Breast epithelium (tissue), 4 donors: Measurements from ENCODE around the gene LGI4. TPM values are rescaled to one million over a fixed set of nuclear protein-coding genes. Genes with fewer than 3 reads are reported as not detected.

Experiments
- DNase-seq, 2 donors: peaks; one replicate each; pipeline ENCODE4 v3.0.0-alpha.2; 2019; ENCODE audit warnings: low spot score in 2 of 2
- H3K27ac ChIP-seq, 2 donors: fragments of 200-600 bp; sonication (generic) in 1 of 2; one replicate each; pipeline ENCODE4 v1.5.1; 2016 to 2019; ENCODE audit warnings: mild to moderate bottlenecking in 1 of 2
- H3K27me3 ChIP-seq, 2 donors: fragments of 200-600 bp; sonication (generic) in 1 of 2; one replicate each; pipeline versions ENCODE4 v1.5.1 to v1.6.0; 2017 to 2019; ENCODE audit warnings: control low read depth in 1 of 2, mild to moderate bottlenecking in 1 of 2
- H3K36me3 ChIP-seq: fragments of 200-600 bp; one replicate; pipeline ENCODE4 v1.5.1; 2019
- H3K4me1 ChIP-seq, 2 donors: fragments of 200-600 bp; sonication (generic); one replicate each; pipeline ENCODE4 v1.5.1; 2016 to 2019; ENCODE audit warnings: control low read depth in 1 of 2
- H3K4me3 ChIP-seq, 3 donors: fragments of 200-600 bp; sonication (generic); 1 replicate in 2 of 3; 2 replicates in 1 of 3; pipeline ENCODE4 v1.5.1; 2016 to 2019; ENCODE audit warnings: mild to moderate bottlenecking in 3 of 3, moderate library complexity in 2 of 3
- H3K9me3 ChIP-seq, 2 donors: fragments of 200-600 bp; sonication (generic) in 1 of 2; one replicate each; pipeline ENCODE4 v1.5.1; 2016 to 2019; ENCODE audit warnings: control low read depth in 1 of 2
- POLR2A ChIP-seq: fragments of 450-650 bp; IDR thresholded peaks from one replicate; pipeline ENCODE4 v1.6.1; 2016; ENCODE audit warnings: antibody characterized with exemption, mild to moderate bottlenecking, moderate library complexity
- POLR2AphosphoS5 ChIP-seq, 3 donors: sonication (generic); formaldehyde crosslinking; IDR thresholded peaks; one replicate each; pipeline ENCODE4 v1.6.1; 2017; ENCODE audit warnings: antibody characterized with exemption in 3 of 3
- intact Hi-C: fragments of 100-400 bp; cut with DNase I; formaldehyde crosslinking; loops from one replicate; pipeline ENCODE4 v1.15.1; 2023; ENCODE audit warnings: low total_unique reads
- total RNA-seq, 3 donors: library from RNA; depleted of rRNA; stranded (reverse); fragments of >200 nt; gene quantifications; one replicate each; pipeline ENCODE4 v1.1.0, GENCODE V29; 2016
- TF ChIP-seq, protein P1 (sequence below), 3 donors: fragments of 450-650 bp; IDR thresholded peaks; one replicate each; pipeline ENCODE4 v1.5.1; 2016 to 2017; ENCODE audit warnings: antibody characterized with exemption in 3 of 3, mild to moderate bottlenecking in 3 of 3, moderate library complexity in 3 of 3

Gene LGI4
- total RNA-seq, 3 donors from 2014 or later = 4.3 to 37.8 (median 5.3) TPM

DNA sequence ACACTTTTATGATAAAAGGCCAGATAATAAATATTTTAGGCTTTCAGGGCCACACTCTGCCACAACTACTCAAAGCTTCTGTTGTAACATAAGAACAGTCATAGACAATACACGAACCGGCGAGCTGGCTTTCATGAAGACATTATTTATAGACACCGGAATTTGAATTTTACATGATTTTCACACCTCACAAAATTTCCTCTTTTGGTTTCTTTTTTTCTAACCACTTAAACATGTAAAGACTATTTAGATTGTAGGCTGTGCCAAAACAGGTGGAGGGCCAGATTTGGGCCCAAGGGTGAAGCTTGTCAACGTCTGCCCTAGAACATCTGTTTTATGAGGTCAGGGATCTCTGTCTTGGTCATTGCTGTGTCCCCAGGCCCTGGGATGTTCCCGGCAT lies 48.9 kb downstream of the LGI4 start:
- H3K36me3 ChIP-seq = no peaks in the 10 kb centered on the region
- intact Hi-C loops = no loop called here
- H3K27me3 ChIP-seq = no peaks in the 10 kb centered on the region
- no peak for DNase-seq
- H3K4me3 ChIP-seq = no peak overlapping the region
- H3K27ac ChIP-seq = no peak overlapping the region
- no peaks in the 10 kb centered on the region for H3K4me1 ChIP-seq
- TF ChIP-seq POLR2A (no peak), POLR2AphosphoS5 (IDR thresholded peaks at IDR 0.05) (no peak)
- TF ChIP-seq, protein P1, sequence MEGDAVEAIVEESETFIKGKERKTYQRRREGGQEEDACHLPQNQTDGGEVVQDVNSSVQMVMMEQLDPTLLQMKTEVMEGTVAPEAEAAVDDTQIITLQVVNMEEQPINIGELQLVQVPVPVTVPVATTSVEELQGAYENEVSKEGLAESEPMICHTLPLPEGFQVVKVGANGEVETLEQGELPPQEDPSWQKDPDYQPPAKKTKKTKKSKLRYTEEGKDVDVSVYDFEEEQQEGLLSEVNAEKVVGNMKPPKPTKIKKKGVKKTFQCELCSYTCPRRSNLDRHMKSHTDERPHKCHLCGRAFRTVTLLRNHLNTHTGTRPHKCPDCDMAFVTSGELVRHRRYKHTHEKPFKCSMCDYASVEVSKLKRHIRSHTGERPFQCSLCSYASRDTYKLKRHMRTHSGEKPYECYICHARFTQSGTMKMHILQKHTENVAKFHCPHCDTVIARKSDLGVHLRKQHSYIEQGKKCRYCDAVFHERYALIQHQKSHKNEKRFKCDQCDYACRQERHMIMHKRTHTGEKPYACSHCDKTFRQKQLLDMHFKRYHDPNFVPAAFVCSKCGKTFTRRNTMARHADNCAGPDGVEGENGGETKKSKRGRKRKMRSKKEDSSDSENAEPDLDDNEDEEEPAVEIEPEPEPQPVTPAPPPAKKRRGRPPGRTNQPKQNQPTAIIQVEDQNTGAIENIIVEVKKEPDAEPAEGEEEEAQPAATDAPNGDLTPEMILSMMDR (IDR thresholded peaks at IDR 0.05) = no peak
- no peaks in the 10 kb centered on the region for H3K9me3 ChIP-seq

DNA sequence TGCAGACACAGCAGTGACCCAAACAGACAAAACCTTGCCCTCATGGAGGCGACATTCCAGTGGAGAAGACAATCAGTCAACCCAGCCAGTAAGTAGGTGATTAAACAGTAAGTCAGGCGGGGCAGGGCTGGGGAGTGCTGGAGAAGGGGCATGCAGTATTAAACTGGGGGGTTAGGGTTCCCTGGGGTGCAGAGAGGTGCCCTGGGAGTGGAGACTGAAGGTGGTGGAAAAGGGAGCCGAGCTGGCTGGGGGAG lies 50.4 kb downstream of the LGI4 start:
- no peaks in the 10 kb centered on the region for H3K4me1 ChIP-seq
- no peak overlapping the region for H3K4me3 ChIP-seq
- H3K9me3 ChIP-seq = no peaks in the 10 kb centered on the region
- no peaks in the 10 kb centered on the region for H3K36me3 ChIP-seq
- no peaks in the 10 kb centered on the region for H3K27me3 ChIP-seq
- no peak for DNase-seq
- intact Hi-C loops = no loop called here
- TF ChIP-seq POLR2A (no peak), POLR2AphosphoS5 (IDR thresholded peaks at IDR 0.05) (no peak)
- TF ChIP-seq, protein P1 (IDR thresholded peaks at IDR 0.05) = no peak
- H3K27ac ChIP-seq = no peak overlapping the region

DNA sequence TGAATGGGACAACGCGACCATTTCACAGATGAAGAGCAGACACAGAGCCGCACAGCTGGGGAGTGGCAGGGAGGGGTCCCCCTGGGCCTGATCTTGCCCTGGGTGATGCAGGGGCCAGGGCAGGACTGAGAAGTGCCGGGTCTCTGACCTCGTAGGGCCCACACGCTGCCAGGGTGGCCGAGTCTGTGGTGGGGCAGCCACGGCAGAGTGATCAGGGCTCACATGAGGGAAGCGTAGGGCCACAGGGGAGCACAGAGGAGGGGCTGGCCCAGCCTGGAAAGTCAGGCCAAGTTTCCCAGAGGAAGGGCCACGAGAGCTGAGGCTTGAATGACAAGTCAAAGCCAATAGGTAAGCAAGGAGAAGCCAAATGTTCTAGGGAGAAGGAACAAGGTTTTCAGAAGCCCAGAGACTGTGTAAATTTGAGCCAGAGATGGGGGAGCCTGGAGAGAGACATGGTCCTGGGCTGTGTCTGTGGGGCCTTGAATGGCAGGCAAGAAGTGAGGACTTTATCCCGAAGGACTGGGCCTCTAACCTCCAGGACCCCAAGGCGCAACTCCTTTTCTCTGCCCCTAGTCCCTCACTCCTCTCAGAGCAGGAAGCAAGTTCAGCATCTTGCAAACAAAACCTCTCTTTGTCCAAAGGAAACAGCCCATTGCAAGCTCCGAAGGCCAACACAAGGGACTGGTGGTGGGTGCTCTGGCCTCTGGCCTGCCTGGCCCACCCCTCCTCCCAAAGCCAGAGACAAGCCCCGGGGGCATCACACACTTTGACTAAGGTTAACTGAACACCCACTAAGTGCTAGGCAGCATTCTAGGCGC lies 51.0 kb downstream of the LGI4 start:
- H3K4me3 ChIP-seq = no peak overlapping the region
- no peaks in the 10 kb centered on the region for H3K9me3 ChIP-seq
- no peak overlapping the region for H3K27ac ChIP-seq
- no peak for DNase-seq
- H3K27me3 ChIP-seq = no peaks in the 10 kb centered on the region
- no peaks in the 10 kb centered on the region for H3K4me1 ChIP-seq
- TF ChIP-seq POLR2AphosphoS5 (IDR thresholded peaks at IDR 0.05) (no peak), POLR2A (no peak)
- TF ChIP-seq, protein P1 (IDR thresholded peaks at IDR 0.05) = no peak
- intact Hi-C loops = no loop called here
- no peaks in the 10 kb centered on the region for H3K36me3 ChIP-seq

DNA sequence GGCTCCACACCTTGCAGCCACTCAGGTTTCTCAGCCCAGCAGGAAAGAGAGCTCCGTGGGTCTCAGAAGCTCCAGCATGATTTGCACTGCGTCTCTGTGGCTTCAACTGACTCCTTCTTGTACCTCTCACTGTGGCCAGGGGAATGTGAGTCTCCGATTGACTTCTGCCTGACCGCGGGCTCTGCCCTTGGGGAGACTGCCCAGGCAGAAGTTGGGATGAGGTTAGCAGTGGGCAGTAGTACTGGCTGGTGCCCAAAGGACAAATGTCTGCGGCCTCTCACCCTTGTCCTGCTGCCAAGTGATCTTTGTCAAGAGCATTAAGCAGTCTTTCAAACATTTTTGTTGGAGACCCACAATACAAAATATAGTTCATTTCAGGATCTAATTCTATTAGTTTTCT lies 53.7 kb downstream of the LGI4 start:
- Histone ChIP-seq H3K36me3 (no peaks in the 10 kb centered on the region), H3K27ac (no peak overlapping the region), H3K4me3 (no peak overlapping the region), H3K4me1 (no peaks in the 10 kb centered on the region), H3K27me3 (no peaks in the 10 kb centered on the region), H3K9me3 (no peaks in the 10 kb centered on the region)
- intact Hi-C loops = no loop called here
- TF ChIP-seq POLR2A (no peak), POLR2AphosphoS5 (IDR thresholded peaks at IDR 0.05) (no peak)
- TF ChIP-seq, protein P1 (IDR thresholded peaks at IDR 0.05) = no peak
- DNase-seq = no peak

DNA sequence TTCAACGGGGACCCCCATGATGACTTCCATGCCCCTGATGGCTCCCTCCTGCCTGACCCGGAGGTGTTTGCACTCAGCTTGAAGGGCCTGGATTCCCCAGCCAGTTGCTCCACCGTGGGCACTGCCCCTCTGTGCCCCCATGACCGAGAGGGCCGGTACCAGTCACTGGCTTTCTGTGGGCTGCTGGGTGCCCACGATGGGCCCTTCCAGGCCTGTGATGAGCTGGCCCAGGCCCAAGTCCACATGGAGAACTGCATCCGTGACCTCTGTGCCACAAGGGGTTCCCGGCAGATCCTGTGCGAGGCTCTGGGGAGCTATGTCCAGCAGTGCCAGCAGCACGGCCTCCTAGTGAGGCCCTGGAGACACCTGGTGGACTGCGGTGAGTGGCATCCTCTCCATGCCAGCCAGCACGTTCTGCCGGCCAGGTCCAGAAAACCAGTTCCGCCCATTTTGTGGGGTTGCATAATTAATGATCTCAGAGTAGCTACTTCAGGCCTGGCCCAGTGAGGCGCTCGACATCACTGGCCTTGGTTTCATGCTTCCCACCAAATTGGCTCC lies 54.2 kb downstream of the LGI4 start:
- no peak overlapping the region for H3K27ac ChIP-seq
- H3K4me1 ChIP-seq = no peaks in the 10 kb centered on the region
- H3K9me3 ChIP-seq = no peaks in the 10 kb centered on the region
- no peak for DNase-seq
- H3K36me3 ChIP-seq = no peaks in the 10 kb centered on the region
- TF ChIP-seq, protein P1 (IDR thresholded peaks at IDR 0.05) = no peak
- TF ChIP-seq POLR2AphosphoS5 (IDR thresholded peaks at IDR 0.05) = no peak
- TF ChIP-seq POLR2A = no peak
- intact Hi-C loops = no loop called here
- H3K4me3 ChIP-seq = no peak overlapping the region
- no peaks in the 10 kb centered on the region for H3K27me3 ChIP-seq
